Neuronal stem cell (in vitro differentiated cells): ENCODE results near the gene IRF7.

Experiments used
- DNase-seq: peaks from one replicate; pipeline ENCODE4 v3.0.0-alpha.2; 2013; ENCODE audit warnings: low spot score
- H2AFZ ChIP-seq: one replicate; pipeline ENCODE4 v1.6.1; 2013; ENCODE audit warnings: mild to moderate bottlenecking, low read length, inconsistent platforms
- H2AK5ac ChIP-seq: 2 replicates; pipeline ENCODE4 v1.6.1; 2013; ENCODE audit warnings: low read depth, mild to moderate bottlenecking, inconsistent platforms, low read length, moderate library complexity, mixed read lengths
- H2BK120ac ChIP-seq: 2 replicates; pipeline ENCODE4 v1.6.1; 2013; ENCODE audit warnings: low read depth, mild to moderate bottlenecking, inconsistent platforms, low read length, moderate library complexity, mixed read lengths
- H2BK12ac ChIP-seq: one replicate; pipeline ENCODE4 v1.6.1; 2013; ENCODE audit warnings: low read length, inconsistent platforms
- H2BK15ac ChIP-seq: 2 replicates; pipeline ENCODE4 v1.6.1; 2013; ENCODE audit warnings: mild to moderate bottlenecking, low read length, inconsistent platforms, mixed read lengths
- H2BK5ac ChIP-seq: one replicate; pipeline ENCODE4 v1.6.1; 2013; ENCODE audit warnings: inconsistent platforms, mild to moderate bottlenecking, low read length, moderate library complexity
- H3K14ac ChIP-seq: one replicate; pipeline ENCODE4 v1.6.1; 2013; ENCODE audit warnings: low read length, inconsistent platforms
- H3K18ac ChIP-seq: 2 replicates; pipeline ENCODE4 v1.6.1; 2013; ENCODE audit warnings: low read length, inconsistent platforms
- H3K23ac ChIP-seq: 2 replicates; pipeline ENCODE4 v1.6.1; 2013; ENCODE audit warnings: low read depth, mild to moderate bottlenecking, mixed read lengths, low read length, inconsistent platforms; ENCODE audit not compliant: poor library complexity
- H3K27ac ChIP-seq: replicated peaks from 3 replicates; pipeline ENCODE4 v1.5.1; 2013; ENCODE audit warnings: low read length, inconsistent platforms
- H3K27me3 ChIP-seq, 3 experiments: 2 replicates each; pipeline ENCODE4 v1.6.1; 2013; ENCODE audit warnings: low read length in 3 of 3, mild to moderate bottlenecking in 2 of 3, inconsistent platforms in 1 of 3, low read depth in 1 of 3, mixed read lengths in 1 of 3, moderate library complexity in 1 of 3; ENCODE audit not compliant: control insufficient read depth in 3 of 3, insufficient read depth in 3 of 3
- H3K36me3 ChIP-seq, 2 donors: replicated peaks in 1 of 2; 2 replicates each; pipeline ENCODE4 v1.6.1; 2013; ENCODE audit warnings: low read length in 2 of 2; ENCODE audit not compliant: control insufficient read depth in 2 of 2, insufficient read depth in 2 of 2
- H3K4ac ChIP-seq: 2 replicates; pipeline ENCODE4 v1.6.1; 2013; ENCODE audit warnings: inconsistent platforms, mild to moderate bottlenecking, low read length, moderate library complexity
- H3K4me1 ChIP-seq, 2 donors: 1 replicate in 1 of 2; 2 replicates in 1 of 2; pipeline ENCODE4 v1.6.1; 2013; ENCODE audit warnings: low read length in 2 of 2, low read depth in 1 of 2; ENCODE audit not compliant: control insufficient read depth in 2 of 2, insufficient read depth in 1 of 2
- H3K4me2 ChIP-seq: one replicate; pipeline ENCODE4 v1.6.1; 2013; ENCODE audit warnings: mild to moderate bottlenecking, low read length, inconsistent platforms; ENCODE audit not compliant: insufficient read depth, poor library complexity, severe bottlenecking
- H3K4me3 ChIP-seq, 2 donors: 2 replicates each; pipeline ENCODE4 v1.5.1; 2013; ENCODE audit warnings: low read length in 2 of 2, mild to moderate bottlenecking in 2 of 2, inconsistent platforms in 1 of 2, moderate library complexity in 1 of 2
- H3K79me1 ChIP-seq: one replicate; pipeline ENCODE4 v1.6.1; 2013; ENCODE audit warnings: low read depth, mild to moderate bottlenecking, inconsistent platforms, low read length, moderate library complexity
- H3K9ac ChIP-seq: one replicate; pipeline ENCODE4 v1.6.1; 2013; ENCODE audit warnings: mild to moderate bottlenecking, low read depth, low read length, inconsistent platforms; ENCODE audit not compliant: poor library complexity
- H3K9me3 ChIP-seq, 2 donors: replicated peaks in 1 of 2; 2 replicates each; pipeline versions ENCODE3 to v1.6.1; 2013; ENCODE audit warnings: low read length in 2 of 2, mild to moderate bottlenecking in 2 of 2, inconsistent platforms in 1 of 2, low read depth in 1 of 2, mixed read lengths in 1 of 2, moderate library complexity in 1 of 2; ENCODE audit not compliant: control insufficient read depth in 2 of 2, insufficient read depth in 1 of 2
- H4K8ac ChIP-seq: one replicate; pipeline ENCODE4 v1.6.1; 2013; ENCODE audit warnings: low read depth, mild to moderate bottlenecking, inconsistent platforms, low read length, moderate library complexity
- H4K91ac ChIP-seq: one replicate; pipeline ENCODE4 v1.6.1; 2013; ENCODE audit warnings: low read length, low read depth, mild to moderate bottlenecking, inconsistent platforms; ENCODE audit not compliant: poor library complexity
- WGBS, 2 donors: extraction: QIAGEN DNeasy Blood & Tissue Kit; methylation state at CpG; one replicate each; pipeline ENCODE4 v1.1.7; 2013; ENCODE audit warnings: missing lambda C conversion rate in 2 of 2, mixed read lengths in 1 of 2; ENCODE audit not compliant: insufficient read length in 2 of 2, insufficient replicate concordance in 1 of 2; ENCODE audit errors: extremely low coverage in 2 of 2; 5-methylcytosine and 5-hydroxymethylcytosine counted together

The IRF7 gene

GRCh38 chr11:621838-622237 is 6.1 kb upstream of the IRF7 start:
- peaks cover 6% of the 10 kb centered on the region for H3K79me1 ChIP-seq
- peak overlapping the region; percentile 10 for H2BK12ac ChIP-seq
- no peaks in the 10 kb centered on the region for H3K9me3 ChIP-seq
- peak overlapping the region; percentile 49 for H2BK15ac ChIP-seq
- H3K4me1 ChIP-seq: peaks cover 0 to 1% of the 10 kb centered on the region in 2 donors
- H3K18ac ChIP-seq: no peak overlapping the region
- no peak overlapping the region for H2AFZ ChIP-seq
- peak overlapping the region; percentile 55 for H3K23ac ChIP-seq
- no peak for DNase-seq
- peak overlapping the region; percentile 8 for H3K14ac ChIP-seq
- H3K27me3 ChIP-seq: peaks cover 0 to 9% (median 0%) of the 10 kb centered on the region in 3 experiments
- H2AK5ac ChIP-seq: no peak overlapping the region
- no peak overlapping the region for H3K4me2 ChIP-seq
- no peak overlapping the region for H2BK120ac ChIP-seq
- H3K36me3 ChIP-seq: peaks cover 3% of the 10 kb centered on the region in 2 donors
- H2BK5ac ChIP-seq: no peak overlapping the region
- no peak overlapping the region for H4K91ac ChIP-seq
- no peak overlapping the region for H3K27ac ChIP-seq
- H3K4me3 ChIP-seq: no peak overlapping the region
- no peak overlapping the region for H3K4ac ChIP-seq
- no peak overlapping the region for H4K8ac ChIP-seq
- no peak overlapping the region for H3K9ac ChIP-seq
- no CpG with 5 or more reads among the region's 27 CpGs for WGBS, 2 donors

- H3K4ac ChIP-seq: no peak overlapping the region
- DNase-seq: no peak
- H2BK15ac ChIP-seq: no peak overlapping the region
- no peak overlapping the region for H3K27ac ChIP-seq
- peaks cover 0 to 4% (median 0%) of the 10 kb centered on the region in 3 experiments for H3K27me3 ChIP-seq
- H3K4me2 ChIP-seq: no peak overlapping the region
- H2BK5ac ChIP-seq: no peak overlapping the region
- H4K91ac ChIP-seq: no peak overlapping the region
- no peak overlapping the region for H2AFZ ChIP-seq
- WGBS, 2 donors: no CpG with 5 or more reads among the region's 45 CpGs
- H2AK5ac ChIP-seq: no peak overlapping the region
- H2BK12ac ChIP-seq: peak overlapping the region; percentile 58
- H3K79me1 ChIP-seq: peaks cover 6% of the 10 kb centered on the region
- H2BK120ac ChIP-seq: no peak overlapping the region
- H3K4me3 ChIP-seq: no peak overlapping the region
- no peak overlapping the region for H3K9ac ChIP-seq
- peaks cover 3% of the 10 kb centered on the region in 2 donors for H3K36me3 ChIP-seq
- no peaks in the 10 kb centered on the region for H3K9me3 ChIP-seq
- peak overlapping the region; percentile 73 for H3K23ac ChIP-seq
- no peak overlapping the region for H4K8ac ChIP-seq
- H3K18ac ChIP-seq: peak overlapping the region; percentile 38
- H3K14ac ChIP-seq: peak overlapping the region; percentile 56
- peaks cover 0 to under 1% of the 10 kb centered on the region in 2 donors for H3K4me1 ChIP-seq
These were observed 5.4 kb upstream of the IRF7 start for GRCh38 chr11:620935-621814.

- Histone ChIP-seq H3K23ac (no peak overlapping the region), H3K36me3 (peaks cover 3% of the 10 kb centered on the region in 2 donors), H2BK12ac (no peak overlapping the region), H2BK120ac (no peak overlapping the region), H4K91ac (no peak overlapping the region), H3K9me3 (no peaks in the 10 kb centered on the region), H3K4me2 (no peak overlapping the region), H3K79me1 (peaks cover 7% of the 10 kb centered on the region), H3K4me1 (peaks cover 1 to 5% of the 10 kb centered on the region in 2 donors), H3K14ac (no peak overlapping the region), H4K8ac (no peak overlapping the region), H3K27ac (no peak overlapping the region), H3K18ac (no peak overlapping the region), H3K4me3 (no peak overlapping the region), H2BK5ac (no peak overlapping the region), H3K4ac (no peak overlapping the region), H3K9ac (no peak overlapping the region), H2BK15ac (no peak overlapping the region), H2AFZ (no peak overlapping the region), H3K27me3 (no peaks in the 10 kb centered on the region), H2AK5ac (no peak overlapping the region)
- DNase-seq: no peak
- WGBS, 2 donors: no CpG with 5 or more reads among the region's 13 CpGs
These were observed 4.5 kb upstream of the IRF7 start for GRCh38 chr11:620201-620600.

GRCh38 chr11:619628-620050 is 3.9 kb upstream of the IRF7 start:
- H3K9ac ChIP-seq: peak overlapping the region; percentile 38
- no peak overlapping the region for H2BK12ac ChIP-seq
- H2BK15ac ChIP-seq: no peak overlapping the region
- no peak overlapping the region for H4K91ac ChIP-seq
- H4K8ac ChIP-seq: no peak overlapping the region
- H3K9me3 ChIP-seq: no peaks in the 10 kb centered on the region
- no peak overlapping the region for H3K23ac ChIP-seq
- H3K79me1 ChIP-seq: peaks cover 9% of the 10 kb centered on the region
- H2BK5ac ChIP-seq: no peak overlapping the region
- H2AFZ ChIP-seq: no peak overlapping the region
- H3K4ac ChIP-seq: no peak overlapping the region
- no peak overlapping the region for H2AK5ac ChIP-seq
- H3K27ac ChIP-seq: no peak overlapping the region
- no CpG with 5 or more reads among the region's 22 CpGs for WGBS, 2 donors
- no peak overlapping the region for H3K4me3 ChIP-seq
- no peaks in the 10 kb centered on the region for H3K27me3 ChIP-seq
- no peak overlapping the region for H3K14ac ChIP-seq
- no peak overlapping the region for H3K4me2 ChIP-seq
- no peak overlapping the region for H3K18ac ChIP-seq
- DNase-seq: no peak
- no peak overlapping the region for H2BK120ac ChIP-seq
- peaks cover 3 to 7% of the 10 kb centered on the region in 2 donors for H3K4me1 ChIP-seq
- peaks cover 3% of the 10 kb centered on the region in 2 donors for H3K36me3 ChIP-seq
